ENCODE results near the gene UBN2. TPM values are rescaled to one million over a fixed set of nuclear protein-coding genes. Genes with fewer than 3 reads are reported as not detected.

UBN2 gene
- total and polyA plus RNA-seq, 2 of the 13 experiments (the other 11 are each of a cell fraction or from before 2014, with no cell fraction given): 5.6 to 5.7 TPM

DNA sequence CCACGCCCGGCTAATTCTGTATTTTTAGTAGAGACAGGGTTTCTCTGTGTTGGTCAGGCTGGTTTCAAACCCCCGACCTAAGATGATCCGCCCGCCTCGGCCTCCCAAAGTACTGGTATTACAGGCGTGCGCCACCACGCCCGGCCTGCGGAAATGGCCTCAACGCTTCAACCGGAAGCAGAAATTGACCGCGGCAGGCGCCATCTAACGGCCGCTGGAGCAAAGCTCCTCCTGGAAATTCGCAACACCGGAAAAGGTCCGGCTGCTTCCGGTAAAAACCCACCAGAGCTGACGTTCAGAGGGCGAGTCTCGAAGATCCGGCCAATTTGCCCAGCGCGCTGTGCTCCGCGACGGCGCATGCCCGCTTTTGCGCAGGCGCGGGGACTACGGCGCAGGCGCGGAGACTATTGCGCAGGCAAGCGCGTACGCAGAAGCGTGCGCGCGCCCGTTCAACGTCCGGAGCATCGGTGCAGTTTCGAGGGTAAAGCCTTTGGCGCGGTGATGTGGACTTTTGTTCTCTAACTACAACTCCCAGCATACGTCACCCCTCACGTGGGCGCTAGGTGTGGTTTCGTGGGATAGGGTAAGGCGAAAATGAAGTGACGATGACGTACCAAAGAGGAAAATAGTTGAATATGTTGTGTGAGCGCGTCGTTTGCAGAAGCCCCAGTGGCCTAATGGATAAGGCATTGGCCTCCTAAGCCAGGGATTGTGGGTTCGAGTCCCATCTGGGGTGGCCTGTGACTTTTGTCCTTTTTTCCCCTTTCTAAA lies 109.2 kb downstream of the UBN2 start (continued):
- TF ChIP-seq SP2 (CRISPR knock-in tag; IDR thresholded peaks at IDR 0.05): peak; percentile 65; the same call in 1 of the 2 replicates
- TF ChIP-seq NFIC (IDR thresholded peaks at IDR 0.05; ENCODE audit: low read length): no peak; the same call in 1 of the 2 replicates
- TF ChIP-seq SNAPC2 (CRISPR knock-in tag; IDR thresholded peaks at IDR 0.05): peak; percentile 85; the same call in 1 of the 2 replicates
- no peak for TF ChIP-seq KAT2B (IDR thresholded peaks at IDR 0.05; ENCODE audit: borderline replicate concordance, low read depth, low read length)
- TF ChIP-seq SP140L (CRISPR knock-in tag; IDR thresholded peaks at IDR 0.05; ENCODE audit: borderline replicate concordance): peak; percentile 83; the same call in 1 of the 2 replicates
- TF ChIP-seq ZNF546 (CRISPR knock-in tag; conservative IDR thresholded peaks at IDR 0.05): peak; percentile 37; the same call in 1 of the 2 replicates
- peak; percentile 90 for TF ChIP-seq RCOR2 (CRISPR knock-in tag; IDR thresholded peaks at IDR 0.05)
- peak; percentile 90 for TF ChIP-seq TBX2 (CRISPR knock-in tag; IDR thresholded peaks at IDR 0.05; ENCODE audit: borderline replicate concordance)
- peak; percentile 97 for TF ChIP-seq ELF1 (CRISPR knock-in tag; IDR thresholded peaks at IDR 0.05)
- peak; percentile 98 for TF ChIP-seq ZMYM3 (CRISPR knock-in tag; IDR thresholded peaks at IDR 0.05)
- TF ChIP-seq ZC3H4 (CRISPR knock-in tag; IDR thresholded peaks at IDR 0.05; ENCODE audit: borderline replicate concordance): peak; percentile 75; the same call in 1 of the 2 replicates
- TF ChIP-seq GFI1 (CRISPR knock-in tag; IDR thresholded peaks at IDR 0.05; ENCODE audit: borderline replicate concordance): 0 out of 2 replicates have a peak, but pooled peaks have one; percentile 55
- TF ChIP-seq, protein P1, sequence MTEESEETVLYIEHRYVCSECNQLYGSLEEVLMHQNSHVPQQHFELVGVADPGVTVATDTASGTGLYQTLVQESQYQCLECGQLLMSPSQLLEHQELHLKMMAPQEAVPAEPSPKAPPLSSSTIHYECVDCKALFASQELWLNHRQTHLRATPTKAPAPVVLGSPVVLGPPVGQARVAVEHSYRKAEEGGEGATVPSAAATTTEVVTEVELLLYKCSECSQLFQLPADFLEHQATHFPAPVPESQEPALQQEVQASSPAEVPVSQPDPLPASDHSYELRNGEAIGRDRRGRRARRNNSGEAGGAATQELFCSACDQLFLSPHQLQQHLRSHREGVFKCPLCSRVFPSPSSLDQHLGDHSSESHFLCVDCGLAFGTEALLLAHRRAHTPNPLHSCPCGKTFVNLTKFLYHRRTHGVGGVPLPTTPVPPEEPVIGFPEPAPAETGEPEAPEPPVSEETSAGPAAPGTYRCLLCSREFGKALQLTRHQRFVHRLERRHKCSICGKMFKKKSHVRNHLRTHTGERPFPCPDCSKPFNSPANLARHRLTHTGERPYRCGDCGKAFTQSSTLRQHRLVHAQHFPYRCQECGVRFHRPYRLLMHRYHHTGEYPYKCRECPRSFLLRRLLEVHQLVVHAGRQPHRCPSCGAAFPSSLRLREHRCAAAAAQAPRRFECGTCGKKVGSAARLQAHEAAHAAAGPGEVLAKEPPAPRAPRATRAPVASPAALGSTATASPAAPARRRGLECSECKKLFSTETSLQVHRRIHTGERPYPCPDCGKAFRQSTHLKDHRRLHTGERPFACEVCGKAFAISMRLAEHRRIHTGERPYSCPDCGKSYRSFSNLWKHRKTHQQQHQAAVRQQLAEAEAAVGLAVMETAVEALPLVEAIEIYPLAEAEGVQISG (CRISPR knock-in tag; IDR thresholded peaks at IDR 0.05): peak; percentile 92
- TF ChIP-seq ZNF12 (CRISPR knock-in tag; IDR thresholded peaks at IDR 0.05): peak; percentile 50; the same call in 1 of the 2 replicates
- TF ChIP-seq, protein P2, sequence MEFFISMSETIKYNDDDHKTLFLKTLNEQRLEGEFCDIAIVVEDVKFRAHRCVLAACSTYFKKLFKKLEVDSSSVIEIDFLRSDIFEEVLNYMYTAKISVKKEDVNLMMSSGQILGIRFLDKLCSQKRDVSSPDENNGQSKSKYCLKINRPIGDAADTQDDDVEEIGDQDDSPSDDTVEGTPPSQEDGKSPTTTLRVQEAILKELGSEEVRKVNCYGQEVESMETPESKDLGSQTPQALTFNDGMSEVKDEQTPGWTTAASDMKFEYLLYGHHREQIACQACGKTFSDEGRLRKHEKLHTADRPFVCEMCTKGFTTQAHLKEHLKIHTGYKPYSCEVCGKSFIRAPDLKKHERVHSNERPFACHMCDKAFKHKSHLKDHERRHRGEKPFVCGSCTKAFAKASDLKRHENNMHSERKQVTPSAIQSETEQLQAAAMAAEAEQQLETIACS (CRISPR knock-in tag; IDR thresholded peaks at IDR 0.05): peak; percentile 100
- peak; percentile 72; the same call in 1 of the 2 replicates for TF ChIP-seq JUN (CRISPR knock-in tag; IDR thresholded peaks at IDR 0.05)
- TF ChIP-seq SMAD3 (CRISPR knock-in tag; IDR thresholded peaks at IDR 0.05): 0 out of 2 replicates have a peak, but pooled peaks have one; percentile 14
- TF ChIP-seq ZMYM2 (CRISPR knock-in tag; IDR thresholded peaks at IDR 0.05): peak; percentile 99
- TF ChIP-seq ZNF766 (CRISPR knock-in tag; IDR thresholded peaks at IDR 0.05; ENCODE audit: borderline replicate concordance): peak; percentile 34; the same call in 1 of the 2 replicates
- TF ChIP-seq MIXL1 (CRISPR knock-in tag; IDR thresholded peaks at IDR 0.05): peak; percentile 8; the same call in 1 of the 2 replicates
- peak; percentile 54; the same call in 1 of the 2 replicates for TF ChIP-seq ISX (CRISPR knock-in tag; conservative IDR thresholded peaks at IDR 0.05)
- TF ChIP-seq ZNF335 (CRISPR knock-in tag; IDR thresholded peaks at IDR 0.05): peak; percentile 42; the same call in 1 of the 2 replicates
- no peak for TF ChIP-seq ATAD3A (CRISPR knock-in tag; IDR thresholded peaks at IDR 0.05)
- peak; percentile 71 for TF ChIP-seq NFYC (CRISPR knock-in tag; IDR thresholded peaks at IDR 0.05)
